ENCODE results near the gene SPEG.
A peak's percentile ranks its signal among the peaks of the same experiment; 100 is the strongest.

The SPEG gene

GRCh38 chr2:219477179-219477578, 42.5 kb downstream of the SPEG start:
- DNase-seq (ENCODE audit: low read depth, low spot score): no peak

GRCh38 chr2:219477815-219478214, 43.2 kb downstream of the SPEG start:
- no peak for DNase-seq (ENCODE audit: low read depth, low spot score)

GRCh38 chr2:219478916-219479315, 44.3 kb downstream of the SPEG start:
- DNase-seq (ENCODE audit: low read depth, low spot score): no peak

- no peak for DNase-seq (ENCODE audit: low read depth, low spot score)
Observed at GRCh38 chr2:219480004-219480403, 45.4 kb downstream of the SPEG start.

GRCh38 chr2:219482674-219483405, 48.2 kb downstream of the SPEG start:
- DNase-seq (ENCODE audit: low read depth, low spot score): no peak

- no peak for DNase-seq (ENCODE audit: low read depth, low spot score)
Observed at GRCh38 chr2:219483451-219484342, 49.1 kb downstream of the SPEG start.

GRCh38 chr2:219484343-219485200, 49.9 kb downstream of the SPEG start:
- DNase-seq (ENCODE audit: low read depth, low spot score): peak; percentile 49

- no peak for DNase-seq (ENCODE audit: low read depth, low spot score)
Observed at GRCh38 chr2:219485201-219485580, 50.5 kb downstream of the SPEG start.

GRCh38 chr2:219486380-219486959, 51.8 kb downstream of the SPEG start:
- DNase-seq (ENCODE audit: low read depth, low spot score): no peak

GRCh38 chr2:219488149-219488843, 53.7 kb downstream of the SPEG start:
- DNase-seq (ENCODE audit: low read depth, low spot score): no peak

- no peak for DNase-seq (ENCODE audit: low read depth, low spot score)
Observed at GRCh38 chr2:219488844-219489194, 54.2 kb downstream of the SPEG start.

GRCh38 chr2:219489315-219489714, 54.7 kb downstream of the SPEG start:
- no peak for DNase-seq (ENCODE audit: low read depth, low spot score)

GRCh38 chr2:219490186-219490585, 55.5 kb downstream of the SPEG start:
- DNase-seq (ENCODE audit: low read depth, low spot score): no peak

GRCh38 chr2:219490600-219491130, 56.0 kb downstream of the SPEG start:
- no peak for DNase-seq (ENCODE audit: low read depth, low spot score)

- DNase-seq (ENCODE audit: low read depth, low spot score): no peak
Observed at GRCh38 chr2:219491278-219491963, 56.8 kb downstream of the SPEG start.

- peak; percentile 74 for DNase-seq (ENCODE audit: low read depth, low spot score)
Observed at GRCh38 chr2:219492575-219492974, 57.9 kb downstream of the SPEG start.

- no peak for DNase-seq (ENCODE audit: low read depth, low spot score)
Observed at GRCh38 chr2:219493086-219493485, 58.4 kb downstream of the SPEG start.

GRCh38 chr2:219494952-219495530, 60.4 kb downstream of the SPEG start:
- no peak for DNase-seq (ENCODE audit: low read depth, low spot score)

GRCh38 chr2:219495531-219496122, 61.0 kb downstream of the SPEG start:
- peak; percentile 81 for DNase-seq (ENCODE audit: low read depth, low spot score)
